GM21526 (cell line): ENCODE results near the gene CDC42BPB.
A peak's percentile ranks its signal among the peaks of the same experiment; 100 is the strongest.

Experiments
- ATAC-seq: cut with Tn5 transposase; IDR thresholded peaks from one replicate; pipeline ENCODE4 v1.9.1; 2021; ENCODE audit warnings: moderate library complexity; ENCODE audit not compliant: unreplicated experiment, low FRiP score

Gene CDC42BPB

DNA sequence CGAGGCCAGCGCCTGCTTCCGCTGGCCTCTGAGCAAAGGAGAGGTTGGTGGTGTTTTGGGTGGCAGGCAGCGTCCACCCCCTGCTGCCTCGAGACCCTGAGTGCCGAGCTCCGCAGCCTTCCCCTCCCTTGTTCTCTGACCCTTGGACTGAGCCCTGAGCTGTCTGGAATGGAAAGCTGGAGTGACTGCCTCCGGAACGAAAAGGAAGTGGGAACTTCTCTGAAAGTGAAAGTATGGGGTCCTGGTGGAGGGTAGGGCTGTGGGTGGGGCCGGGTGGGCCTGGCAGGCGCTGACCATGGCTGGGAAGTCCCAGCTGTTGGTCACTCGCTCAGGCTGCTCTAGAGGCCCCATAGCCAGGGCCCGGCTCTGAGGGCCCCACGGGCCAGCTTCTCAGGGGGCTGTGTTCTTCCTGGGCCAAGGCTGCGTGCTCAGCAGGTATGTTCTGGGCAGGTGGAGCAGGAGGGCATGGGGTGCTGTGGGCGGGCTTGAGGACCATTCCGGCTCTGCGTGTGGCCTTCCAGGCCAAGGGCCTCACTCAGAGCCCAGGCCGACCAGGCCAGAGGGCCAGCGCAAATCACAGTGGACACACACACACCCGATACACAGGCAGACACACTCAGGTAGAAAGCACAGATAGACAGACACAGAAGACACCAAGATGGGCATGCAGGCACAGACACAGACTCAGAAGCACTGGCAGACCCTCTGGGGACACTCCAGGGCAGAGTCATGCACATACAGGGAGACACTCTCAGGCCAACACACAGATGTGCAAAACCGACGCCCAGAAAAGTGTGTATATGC is 37.3 kb upstream of the CDC42BPB start, which contains the start of gene EXOC3L4:
TSS of gene EXOC3L4 (plus strand) at position 320 of the 804 bp plus-strand sequence. CDS start 5,495 bp downstream, outside the sequence.
- no peak for ATAC-seq

DNA sequence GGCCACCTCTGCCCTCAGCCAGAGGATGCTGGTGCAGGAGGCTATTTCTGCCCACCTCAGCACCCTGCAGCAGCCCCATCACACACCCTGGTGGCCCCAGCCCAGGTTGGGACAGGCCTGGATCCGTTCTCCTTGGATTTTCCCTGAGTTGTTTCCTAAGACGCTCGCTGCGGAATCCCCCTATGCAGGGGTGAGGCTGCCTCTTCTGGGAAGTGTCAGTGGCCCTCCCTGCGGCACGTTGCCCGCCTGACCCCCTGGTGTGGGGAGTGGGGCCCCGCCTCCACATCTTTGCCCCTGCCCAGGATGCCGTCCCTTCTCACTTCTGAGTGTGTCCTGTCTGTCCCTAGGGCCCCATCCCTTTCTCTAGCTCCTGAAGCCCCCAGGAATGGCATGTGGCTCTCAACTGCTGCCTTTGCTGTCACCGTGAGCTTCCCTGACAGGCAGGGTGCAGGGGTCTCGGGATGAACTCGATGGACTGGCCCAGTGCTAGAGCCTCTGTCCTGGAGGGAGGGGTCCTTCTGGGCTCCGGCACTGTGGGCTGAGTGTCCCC is 36.6 kb upstream of the CDC42BPB start:
- ATAC-seq: no peak

DNA sequence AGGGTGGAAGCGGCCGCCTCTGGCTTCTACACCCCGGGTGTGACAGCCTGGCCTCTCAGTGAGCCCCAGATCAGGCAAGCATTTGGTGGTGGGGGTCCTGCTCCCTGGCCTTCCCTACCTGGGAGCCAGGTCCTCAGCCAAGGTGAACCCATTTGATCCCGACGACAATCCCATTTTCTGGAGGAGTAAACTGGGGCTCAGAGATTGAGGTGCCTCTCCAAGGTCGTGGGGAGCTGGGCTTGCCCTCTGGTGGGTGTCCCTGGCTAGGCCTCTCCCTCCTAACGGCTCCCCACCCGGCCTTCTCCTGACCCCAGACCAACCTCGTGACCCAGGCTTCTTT is 34.5 kb upstream of the CDC42BPB start:
- no peak for ATAC-seq

DNA sequence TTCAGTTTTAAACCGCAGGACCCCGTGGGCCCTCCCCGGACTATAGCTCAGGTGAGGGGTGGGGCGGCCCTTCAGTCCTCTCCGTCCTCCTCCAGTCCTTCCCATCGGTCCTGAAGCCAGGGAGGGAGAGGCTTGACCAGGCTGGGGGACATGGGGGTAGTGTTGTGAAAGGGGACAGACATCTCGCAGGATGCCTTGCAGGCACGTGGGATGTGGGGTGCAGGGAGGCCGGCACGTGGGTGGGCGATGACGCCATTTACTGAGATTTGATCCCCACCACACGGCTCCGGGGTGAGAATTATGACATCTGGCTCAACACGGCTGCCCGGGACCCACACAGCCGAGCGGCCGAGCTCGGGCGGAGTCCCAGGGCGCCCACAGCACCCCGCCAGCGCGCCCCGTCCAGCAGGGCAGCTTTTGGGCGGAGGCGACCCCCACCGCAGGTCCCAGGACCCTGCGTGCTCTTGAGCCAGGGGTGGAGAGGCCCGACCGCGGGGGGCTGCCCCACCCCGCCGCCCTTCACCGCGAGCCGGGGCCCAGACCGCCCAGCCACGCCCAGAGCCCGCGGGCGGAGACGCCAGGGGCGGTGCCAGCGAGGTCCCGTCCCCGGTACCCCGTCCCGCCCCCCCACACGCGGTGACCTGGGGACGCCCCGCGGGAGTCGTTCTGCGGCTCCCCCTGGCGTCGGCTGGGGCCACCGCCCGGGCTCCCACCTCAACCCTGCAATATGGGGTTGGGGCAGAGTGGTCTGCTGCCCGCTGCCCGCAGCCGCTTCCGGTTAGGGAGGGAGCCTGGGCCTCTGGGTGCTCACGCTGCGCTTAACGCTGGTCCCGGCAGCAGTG is 33.9 kb upstream of the CDC42BPB start:
- peak; percentile 49 for ATAC-seq

DNA sequence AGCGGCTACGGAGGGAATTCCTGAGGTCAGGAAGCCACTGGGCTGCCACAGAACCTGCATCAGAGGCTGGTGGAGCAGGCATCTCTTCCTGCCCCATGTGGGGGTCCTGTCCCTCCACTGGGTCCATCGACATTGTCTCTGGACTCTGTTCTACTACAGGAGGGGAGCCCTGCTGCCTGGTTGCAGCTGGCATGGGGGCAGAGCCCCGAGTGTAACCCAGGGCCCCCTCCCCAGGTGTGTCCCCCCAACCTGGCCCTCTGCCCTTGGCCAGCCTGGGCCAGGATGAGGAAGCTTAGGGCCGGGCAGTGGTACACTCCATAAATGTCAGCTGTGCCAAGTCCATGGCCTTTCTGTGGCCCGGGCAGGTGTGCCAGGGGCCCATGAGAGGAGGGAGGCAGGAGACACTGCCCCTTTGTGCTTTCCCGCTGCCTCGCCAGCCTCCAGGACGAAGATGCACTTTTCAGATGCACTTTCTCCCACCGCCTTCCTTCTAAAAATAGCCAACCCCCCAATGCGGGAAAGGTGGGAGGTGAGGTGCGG is 33.2 kb upstream of the CDC42BPB start:
- ATAC-seq: no peak

DNA sequence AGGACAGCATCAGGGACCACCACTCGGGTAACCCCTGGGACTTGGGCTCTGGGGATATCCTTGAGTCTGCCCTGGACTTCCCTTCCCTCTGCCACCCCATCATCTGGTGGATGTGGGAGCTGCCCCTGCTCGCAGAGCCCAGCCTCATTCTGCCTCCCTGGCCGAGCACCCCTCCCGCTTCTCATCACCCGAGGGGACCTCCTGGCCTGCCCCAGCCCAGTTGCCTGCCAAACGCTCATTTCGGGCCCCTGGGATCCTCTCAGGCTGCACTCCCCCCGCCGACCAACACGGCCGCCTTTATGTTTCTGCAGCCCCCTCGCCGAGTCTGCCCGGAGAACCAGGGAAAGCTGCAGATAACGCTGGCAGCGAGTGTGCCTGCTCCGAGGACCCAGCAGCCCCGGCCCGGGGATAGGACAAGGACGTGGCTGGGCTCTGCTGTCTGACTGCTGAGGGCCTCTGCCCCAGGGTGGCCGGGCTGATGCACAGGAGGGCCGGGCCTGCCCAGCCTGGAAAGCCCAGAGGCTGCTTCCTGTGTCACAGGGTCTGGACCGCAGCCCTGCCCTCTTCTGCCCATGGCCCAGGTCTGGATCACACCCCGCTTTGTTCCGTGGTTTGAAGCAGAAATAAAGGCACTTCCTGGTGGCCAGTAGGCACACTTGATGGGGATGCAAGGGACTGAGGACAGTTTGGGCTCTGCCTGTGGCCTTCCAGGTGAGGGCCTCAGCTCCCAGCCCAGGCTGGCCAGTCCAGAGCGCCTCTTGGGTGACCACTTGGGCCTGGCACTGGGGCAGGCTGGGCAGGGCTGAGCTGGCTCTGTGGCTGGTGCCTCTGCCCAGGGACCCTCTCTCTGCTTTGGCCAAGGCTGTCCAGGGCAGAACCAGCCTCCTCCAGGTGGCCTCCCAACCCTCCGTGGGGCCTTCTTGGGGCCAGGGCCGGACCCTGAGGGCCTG is 32.3 kb upstream of the CDC42BPB start:
- ATAC-seq: no peak

DNA sequence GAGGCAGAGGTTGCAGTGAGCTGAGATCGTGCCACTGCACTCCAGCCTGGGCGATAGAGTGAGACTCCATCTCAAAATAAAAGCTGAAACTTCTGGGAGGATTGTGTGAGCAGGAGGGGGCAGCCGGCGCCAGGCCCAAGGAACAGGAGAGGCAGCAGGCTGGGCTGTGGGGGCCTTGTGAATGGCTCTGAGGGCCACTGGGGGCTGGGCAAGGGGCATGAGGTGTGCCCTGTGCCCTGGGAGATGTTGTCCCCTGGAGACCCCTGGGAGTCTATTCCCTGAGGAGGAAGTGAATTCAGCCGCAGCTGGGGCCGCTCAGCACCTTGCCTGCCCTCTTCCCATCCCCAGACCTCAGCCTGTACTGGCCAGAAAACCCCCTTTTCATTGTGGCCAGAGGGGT is 31.6 kb upstream of the CDC42BPB start:
- no peak for ATAC-seq

DNA sequence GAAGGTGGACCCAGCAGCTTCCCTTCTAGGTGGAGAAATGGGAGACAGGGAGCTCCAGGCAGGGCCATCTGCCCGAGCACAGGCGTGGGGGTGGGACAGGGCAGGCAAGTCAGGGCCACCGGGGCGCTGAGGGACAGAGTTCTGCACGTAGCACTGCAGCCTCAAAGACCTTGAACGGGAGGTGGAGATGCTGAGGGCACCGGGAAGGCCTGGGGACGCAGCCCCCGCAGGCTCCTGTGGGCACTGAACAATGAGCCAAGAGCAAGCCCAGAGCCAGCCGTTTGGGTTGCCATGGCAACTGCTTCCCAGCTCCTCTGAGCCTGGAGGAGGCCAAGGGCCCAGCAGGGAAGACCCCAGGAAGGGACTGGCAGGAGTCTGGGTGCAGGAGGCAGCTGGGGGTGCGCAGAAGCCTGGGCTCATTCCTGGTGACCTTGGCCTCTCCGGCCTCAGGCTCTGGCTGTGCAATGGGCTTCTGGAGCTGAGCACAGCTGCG is 30.0 kb upstream of the CDC42BPB start:
- ATAC-seq: no peak

DNA sequence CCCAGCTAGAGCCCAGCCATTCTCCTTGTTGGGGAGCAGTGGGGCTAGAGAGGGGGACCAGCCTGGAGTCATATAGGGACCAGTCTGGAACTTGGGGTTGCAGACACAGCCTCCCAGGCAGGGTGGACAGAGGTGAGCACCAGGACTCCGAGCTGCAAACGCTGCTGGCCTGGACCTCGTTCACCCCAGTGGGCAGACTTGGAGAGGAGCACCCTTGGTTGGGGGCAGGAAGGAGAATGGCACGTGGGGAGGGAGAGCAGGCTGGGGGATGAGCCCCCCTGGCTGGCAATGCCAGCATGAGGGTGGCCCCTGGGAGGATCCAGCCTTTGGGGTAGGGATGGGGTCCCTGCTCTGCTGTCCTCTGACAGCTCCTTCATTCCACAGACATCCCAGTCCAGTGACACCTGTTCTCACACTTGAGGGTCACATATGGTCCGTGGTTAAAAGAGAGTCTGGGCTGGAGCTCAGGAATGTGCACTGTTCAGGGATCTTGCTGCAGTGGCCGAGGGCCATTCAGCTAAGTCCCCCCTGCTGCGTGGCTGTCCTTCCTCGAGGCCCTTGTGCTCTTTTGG is 29.5 kb upstream of the CDC42BPB start:
- ATAC-seq: no peak

DNA sequence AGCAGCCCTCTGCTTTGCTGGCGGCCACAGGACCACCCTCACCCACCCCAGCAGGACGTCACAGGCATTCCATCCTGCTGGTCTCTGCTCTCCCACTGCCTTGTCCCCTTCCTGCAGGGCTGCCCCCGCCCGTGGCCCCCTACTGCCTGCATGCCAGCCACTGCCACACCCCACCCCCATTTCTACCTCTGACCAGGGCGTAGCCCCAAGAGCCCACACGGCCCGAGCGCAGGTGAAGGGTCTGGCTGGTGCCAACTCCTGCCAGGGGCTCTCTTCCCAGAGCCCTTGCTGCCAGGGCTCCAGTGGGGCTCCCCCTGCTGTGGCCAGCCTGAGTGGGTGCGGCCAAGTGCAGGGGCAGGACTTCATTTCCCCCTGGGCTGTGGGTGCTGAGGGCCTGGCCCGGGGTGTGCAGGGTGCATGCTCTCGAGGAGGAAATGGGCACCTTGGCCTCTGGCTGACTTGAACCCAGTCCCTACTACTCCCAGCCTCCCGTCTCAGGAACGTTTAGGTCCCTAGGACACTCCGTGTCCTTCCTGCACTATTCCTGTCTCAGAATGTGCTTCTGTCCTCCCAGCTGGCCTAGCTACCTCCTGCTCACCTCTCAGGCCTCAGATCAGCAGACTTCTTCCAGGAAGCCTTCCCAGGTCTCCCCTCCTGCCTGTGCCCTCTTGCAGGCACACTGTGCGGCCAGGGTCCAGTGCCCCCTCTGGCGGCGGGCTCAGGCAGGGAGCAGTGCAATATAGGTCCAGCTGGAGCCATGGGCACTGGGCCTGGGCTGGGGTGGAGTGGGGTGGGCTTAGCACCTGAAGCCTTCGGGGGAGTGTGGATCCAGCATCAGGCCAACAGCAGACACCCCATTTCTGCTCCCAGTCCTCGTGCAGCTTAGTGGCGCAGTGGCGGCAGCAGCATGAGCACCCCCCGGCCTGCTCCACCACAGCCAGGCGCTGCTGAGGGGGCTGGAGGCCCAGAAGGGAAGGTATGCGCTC is 28.1 kb upstream of the CDC42BPB start:
- no peak for ATAC-seq

DNA sequence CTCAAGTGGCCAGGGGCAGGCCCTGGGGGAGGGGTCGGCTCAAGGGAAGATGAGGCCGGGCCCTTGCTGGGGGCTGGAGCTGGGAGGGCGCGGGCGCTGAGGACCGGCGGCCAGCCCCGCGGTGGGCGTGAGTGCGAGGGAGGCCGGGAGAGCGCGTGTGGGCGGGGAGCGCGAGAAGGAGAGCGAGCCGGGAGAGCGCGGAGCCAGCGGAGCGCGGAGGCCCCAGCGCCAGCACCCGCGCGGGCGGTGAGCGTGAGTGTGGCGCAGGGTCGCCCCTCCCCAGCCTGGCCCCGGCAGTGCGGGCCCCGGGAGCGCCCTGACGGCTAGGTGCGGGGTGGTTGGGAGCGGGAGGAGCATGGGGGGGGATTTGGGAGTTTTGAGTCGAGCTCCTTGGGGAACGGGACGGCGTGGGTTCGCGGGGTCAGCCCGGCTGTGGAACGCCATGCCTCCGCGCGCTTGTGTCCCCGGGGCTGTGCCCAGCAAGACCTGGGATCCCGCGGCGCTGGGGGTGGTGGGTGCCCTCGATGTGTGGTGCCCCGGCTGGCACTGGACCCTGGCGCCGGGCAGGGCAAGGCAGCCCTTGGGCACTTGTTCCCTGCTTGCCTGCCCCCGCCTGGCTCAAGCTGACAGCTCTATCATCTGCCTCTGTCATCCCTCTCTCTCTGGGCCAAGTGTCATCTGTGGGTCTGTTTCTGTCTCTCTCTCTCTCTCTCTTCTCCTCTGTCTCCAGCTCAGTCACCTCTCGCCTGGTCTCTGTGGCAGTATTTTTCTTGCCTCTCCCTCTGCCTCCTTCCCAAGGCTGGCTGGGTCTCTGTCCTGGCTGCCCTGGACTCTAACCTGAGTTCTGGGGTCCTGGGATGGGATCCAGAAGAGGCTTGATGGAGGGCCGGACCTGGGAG is 26.9 kb upstream of the CDC42BPB start, which contains the start of gene LBHD2:
TSS of gene LBHD2 (plus strand) at position 190 of the 899 bp plus-strand sequence. CDS start 1,803 bp downstream, outside the sequence.
- ATAC-seq: no peak

DNA sequence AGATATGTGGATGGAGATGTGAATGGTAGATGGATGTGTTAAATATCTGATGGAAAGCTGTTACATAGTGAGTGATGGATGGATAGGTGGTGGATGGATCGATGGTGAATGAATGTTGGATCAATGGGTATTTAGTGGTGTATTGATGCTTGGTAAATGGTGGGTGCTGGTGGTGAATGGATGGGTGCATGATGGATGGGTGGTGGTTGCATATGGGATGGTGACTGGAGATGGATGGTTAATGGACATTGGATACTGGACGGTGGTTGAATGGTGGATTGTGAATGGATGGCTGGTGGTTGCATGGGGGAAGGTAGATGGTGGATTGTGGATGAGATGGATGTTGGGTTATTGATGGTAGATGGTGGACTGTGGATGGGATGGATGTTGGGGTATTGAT is 24.6 kb upstream of the CDC42BPB start:
- no peak for ATAC-seq

DNA sequence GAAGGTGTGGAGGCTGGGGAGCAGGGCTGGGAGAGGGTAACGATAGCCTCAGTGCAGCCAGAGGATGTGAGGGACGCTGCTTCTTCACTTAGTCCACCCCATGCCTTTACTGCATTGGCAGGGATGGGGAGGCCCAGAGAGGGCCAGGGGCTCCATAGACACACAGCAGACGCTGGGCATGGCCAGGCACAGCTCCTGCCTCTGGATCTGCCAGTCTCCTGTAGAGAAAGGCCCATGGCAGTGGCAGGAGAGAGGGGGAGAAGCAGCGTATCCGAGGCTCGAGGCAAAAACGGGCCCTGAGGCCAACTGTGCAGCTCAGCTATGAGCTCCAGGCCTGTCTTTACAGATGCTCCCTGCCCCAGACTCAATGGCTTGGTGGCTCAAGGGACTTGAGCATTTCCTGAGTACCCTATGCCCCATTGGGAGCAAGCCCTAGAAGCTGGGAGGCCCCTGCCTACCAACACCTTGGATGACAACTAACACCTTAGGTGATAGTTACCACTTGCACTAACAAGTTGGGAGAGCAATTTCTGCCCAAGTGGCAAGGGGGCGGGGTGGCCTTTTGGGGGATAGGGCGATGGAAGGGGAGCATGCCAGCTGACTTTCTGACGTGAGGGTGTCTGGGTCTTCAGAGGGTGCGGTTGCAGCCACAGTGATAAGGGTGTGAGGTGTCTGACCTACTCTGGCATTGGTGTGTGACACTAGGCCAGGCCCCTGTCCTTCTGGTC is 21.7 kb upstream of the CDC42BPB start:
- no peak for ATAC-seq

DNA sequence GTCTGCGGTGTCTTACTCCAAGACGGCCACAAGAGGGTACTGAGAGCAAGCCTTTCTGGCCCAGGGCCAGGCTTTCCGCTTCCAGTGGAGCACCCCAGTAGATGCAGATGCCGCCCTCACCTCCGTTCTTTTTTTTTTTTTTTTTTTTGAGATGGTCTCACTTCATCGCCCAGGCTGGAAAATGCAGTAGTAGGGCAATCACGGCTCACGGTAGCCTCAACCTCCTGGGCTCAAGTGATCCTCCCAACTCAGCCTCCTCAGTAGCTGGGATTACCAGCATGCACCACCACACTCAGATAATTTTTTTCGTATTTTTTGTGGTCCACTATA is 21.0 kb upstream of the CDC42BPB start:
- ATAC-seq: no peak

DNA sequence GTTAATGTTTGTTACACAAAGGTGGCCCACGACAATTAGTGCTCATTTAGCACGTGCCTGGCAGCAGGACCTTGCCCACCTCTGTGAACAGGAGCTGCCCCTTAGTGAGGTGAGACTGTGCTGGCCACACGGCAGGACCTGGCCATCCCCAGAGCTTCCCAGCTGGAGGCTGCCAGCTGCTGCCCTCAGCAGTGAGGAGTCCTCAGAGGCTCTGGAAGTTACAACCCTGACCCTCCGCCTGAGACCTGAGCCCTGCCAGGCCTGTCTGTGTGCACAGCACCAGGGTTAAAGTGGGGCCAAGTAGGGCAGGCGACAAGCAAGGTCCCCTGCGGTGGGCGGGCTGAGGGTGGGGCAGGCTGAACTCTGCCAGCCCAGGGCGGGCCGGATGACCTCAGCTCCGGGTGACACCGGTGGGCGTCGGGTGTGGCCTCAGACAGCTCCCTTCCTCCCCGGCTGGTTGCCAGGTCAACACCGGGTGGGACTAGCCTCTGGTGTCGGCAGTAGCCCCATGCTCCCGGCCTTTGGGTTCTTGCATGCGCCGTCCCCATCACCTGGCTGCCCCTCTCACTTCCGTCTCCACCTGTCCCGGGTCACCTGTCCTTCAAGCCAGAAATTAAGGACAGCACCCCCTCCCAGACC is 17.5 kb upstream of the CDC42BPB start:
- no peak for ATAC-seq
